Fibroblast of lung (primary cell): ENCODE measurements around the gene AKR1A1. TPM values are rescaled to one million over a fixed set of nuclear protein-coding genes. Genes with fewer than 3 reads are reported as not detected.
"Not testable (repeated sequence)": the region's sequence is repeated elsewhere in the genome, so short reads cannot be mapped to it uniquely, and the experiment has no call there.

Experiments
- DNase-seq, 2 donors: peaks; one replicate each; pipeline versions ENCODE4 v3.0.0 to v3.0.0-alpha.2; 2010; ENCODE audit warnings: low read depth in 2 of 2
- H2AFZ ChIP-seq: 2 replicates; pipeline ENCODE4 v1.5.1; 2012; ENCODE audit warnings: low read length, control low read depth, inconsistent platforms
- H3K27ac ChIP-seq: 2 replicates; pipeline ENCODE4 v1.5.1; 2011; ENCODE audit warnings: low read length, control low read depth; ENCODE audit not compliant: insufficient read depth
- H3K27me3 ChIP-seq: 2 replicates; pipeline ENCODE4 v1.5.1; 2011; ENCODE audit warnings: mild to moderate bottlenecking, low read length; ENCODE audit not compliant: control insufficient read depth, insufficient read depth
- H3K36me3 ChIP-seq: 2 replicates; pipeline ENCODE4 v1.5.1; 2011; ENCODE audit warnings: low read length; ENCODE audit not compliant: control insufficient read depth, insufficient read depth
- H3K4me1 ChIP-seq: 2 replicates; pipeline ENCODE4 v1.5.1; 2011; ENCODE audit warnings: low read length; ENCODE audit not compliant: control insufficient read depth, insufficient read depth; ENCODE audit errors: extremely low read depth
- H3K4me2 ChIP-seq: 2 replicates; pipeline ENCODE4 v1.5.1; 2011; ENCODE audit warnings: low read length, control low read depth; ENCODE audit not compliant: insufficient read depth; ENCODE audit errors: extremely low read depth
- H3K4me3 ChIP-seq, 4 experiments: fragments of 200-600 bp in 1 of 4; sonication (generic) in 1 of 4; replicated peaks in 1 of 4; 2 replicates each; pipeline ENCODE4 v1.5.1; 2011 to 2016; ENCODE audit warnings: low read length in 4 of 4, low read depth in 3 of 4, mild to moderate bottlenecking in 3 of 4, control low read depth in 2 of 4, inconsistent platforms in 1 of 4, mixed read lengths in 1 of 4; ENCODE audit not compliant: insufficient read depth in 1 of 4; ENCODE audit errors: control extremely low read depth in 1 of 4
- H3K79me2 ChIP-seq: 2 replicates; pipeline ENCODE4 v1.5.1; 2012; ENCODE audit warnings: mild to moderate bottlenecking, low read length, inconsistent platforms; ENCODE audit not compliant: control insufficient read depth, insufficient read depth
- H3K9ac ChIP-seq: 2 replicates; pipeline ENCODE4 v1.5.1; 2011; ENCODE audit warnings: mild to moderate bottlenecking, low read length, control low read depth; ENCODE audit not compliant: insufficient read depth
- H3K9me3 ChIP-seq: 2 replicates; pipeline ENCODE4 v1.5.1; 2012; ENCODE audit warnings: low read depth, low read length; ENCODE audit not compliant: control insufficient read depth, insufficient read depth
- H4K20me1 ChIP-seq: 2 replicates; pipeline ENCODE4 v1.5.1; 2011; ENCODE audit warnings: low read length; ENCODE audit not compliant: control insufficient read depth, insufficient read depth; ENCODE audit errors: extremely low read depth
- EZH2 ChIP-seq: IDR thresholded peaks from 2 replicates; pipeline ENCODE4 v1.5.1; 2012; ENCODE audit warnings: low read length, control low read depth, mild to moderate bottlenecking; ENCODE audit errors: missing control alignments
- polyA plus RNA-seq, 2 donors: library from polyadenylated mRNA; depleted of rRNA in 1 of 2; stranded (reverse) in 1 of 2; unstranded in 1 of 2; fragments of >200 nt; gene quantifications; 2 replicates each; pipeline ENCODE4 v1.2.1, GENCODE V29; 2011 to 2012; ENCODE audit warnings: missing spikeins in 1 of 2
- total RNA-seq: library from RNA; depleted of rRNA; stranded (reverse); fragments of >200 nt; gene quantifications from 2 replicates; pipeline ENCODE4 v1.2.1, GENCODE V29; 2014
- TF ChIP-seq, protein P1 (sequence below), 2 donors: IDR thresholded peaks in 1 of 2; conservative IDR thresholded peaks in 1 of 2; 1 replicate in 1 of 2; 2 replicates in 1 of 2; pipeline ENCODE4 v1.5.1; 2011 to 2012; ENCODE audit warnings: low read length in 2 of 2, control low read depth in 1 of 2, inconsistent platforms in 1 of 2, low read depth in 1 of 2, mild to moderate bottlenecking in 1 of 2

Gene AKR1A1
- total and polyA plus RNA-seq, 2 donors (not counting 1 experiment from before 2014, with no cell fraction given) = 110 TPM

DNA sequence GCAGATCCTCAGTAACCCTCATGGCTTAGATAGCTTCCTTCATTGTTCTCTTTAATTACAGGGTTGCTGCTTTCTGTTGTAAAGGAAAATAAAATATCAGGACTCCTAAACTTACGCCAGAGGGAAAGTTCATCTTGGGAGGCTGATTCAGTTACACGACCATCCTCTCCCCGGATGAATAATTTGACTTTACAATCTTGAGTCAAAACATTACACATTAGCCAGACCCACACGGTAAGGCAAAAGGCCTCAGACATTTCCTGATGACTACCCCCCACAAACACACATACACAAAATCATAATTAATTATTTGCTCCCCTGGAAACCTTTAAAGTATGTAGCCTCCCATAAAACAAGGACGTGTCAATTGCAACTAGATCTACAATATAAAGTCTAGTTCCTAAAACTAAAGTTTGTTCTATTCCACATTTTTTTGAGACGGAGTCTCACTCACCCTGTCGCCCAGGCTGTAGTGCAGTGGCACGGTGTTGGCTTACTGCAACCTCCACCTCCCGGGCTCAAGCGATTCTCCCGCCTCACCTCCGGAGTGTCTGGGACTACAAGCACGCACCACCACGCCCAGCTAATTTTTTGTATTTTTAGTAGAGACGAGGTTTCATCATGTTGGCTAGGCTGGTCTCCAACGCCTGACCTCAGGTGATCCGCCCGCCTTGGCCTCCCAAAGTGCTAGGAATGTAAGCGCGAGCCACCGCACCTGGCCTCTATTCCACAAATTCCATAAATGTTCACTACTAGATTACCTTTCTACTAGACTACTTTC lies 28.1 kb upstream of the AKR1A1 start:
- Histone ChIP-seq H3K79me2 (peaks cover 36% of the 10 kb centered on the region), H3K27ac (peak overlapping the region; percentile 96), H3K4me2 (peak overlapping the region; percentile 86), H2AFZ (peak overlapping the region; percentile 63), H3K9me3 (no peaks in the 10 kb centered on the region), H4K20me1 (peaks cover 2% of the 10 kb centered on the region), H3K27me3 (no peaks in the 10 kb centered on the region), H3K4me3 (peak overlapping the region; percentile 41 to 97 (median 76)), H3K9ac (peak overlapping the region; percentile 61), H3K4me1 (peaks cover 6% of the 10 kb centered on the region), H3K36me3 (no peaks in the 10 kb centered on the region)
- TF ChIP-seq, protein P1, sequence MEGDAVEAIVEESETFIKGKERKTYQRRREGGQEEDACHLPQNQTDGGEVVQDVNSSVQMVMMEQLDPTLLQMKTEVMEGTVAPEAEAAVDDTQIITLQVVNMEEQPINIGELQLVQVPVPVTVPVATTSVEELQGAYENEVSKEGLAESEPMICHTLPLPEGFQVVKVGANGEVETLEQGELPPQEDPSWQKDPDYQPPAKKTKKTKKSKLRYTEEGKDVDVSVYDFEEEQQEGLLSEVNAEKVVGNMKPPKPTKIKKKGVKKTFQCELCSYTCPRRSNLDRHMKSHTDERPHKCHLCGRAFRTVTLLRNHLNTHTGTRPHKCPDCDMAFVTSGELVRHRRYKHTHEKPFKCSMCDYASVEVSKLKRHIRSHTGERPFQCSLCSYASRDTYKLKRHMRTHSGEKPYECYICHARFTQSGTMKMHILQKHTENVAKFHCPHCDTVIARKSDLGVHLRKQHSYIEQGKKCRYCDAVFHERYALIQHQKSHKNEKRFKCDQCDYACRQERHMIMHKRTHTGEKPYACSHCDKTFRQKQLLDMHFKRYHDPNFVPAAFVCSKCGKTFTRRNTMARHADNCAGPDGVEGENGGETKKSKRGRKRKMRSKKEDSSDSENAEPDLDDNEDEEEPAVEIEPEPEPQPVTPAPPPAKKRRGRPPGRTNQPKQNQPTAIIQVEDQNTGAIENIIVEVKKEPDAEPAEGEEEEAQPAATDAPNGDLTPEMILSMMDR (conservative IDR thresholded peaks at IDR 0.05 in 1 of 2, IDR thresholded peaks at IDR 0.05 in 1 of 2; ENCODE audit: low read depth in 1 of 2, low read length in 2 of 2) = no peak
- no peak for TF ChIP-seq EZH2
- peak in 1 of 2 donors; percentile 73 for DNase-seq

DNA sequence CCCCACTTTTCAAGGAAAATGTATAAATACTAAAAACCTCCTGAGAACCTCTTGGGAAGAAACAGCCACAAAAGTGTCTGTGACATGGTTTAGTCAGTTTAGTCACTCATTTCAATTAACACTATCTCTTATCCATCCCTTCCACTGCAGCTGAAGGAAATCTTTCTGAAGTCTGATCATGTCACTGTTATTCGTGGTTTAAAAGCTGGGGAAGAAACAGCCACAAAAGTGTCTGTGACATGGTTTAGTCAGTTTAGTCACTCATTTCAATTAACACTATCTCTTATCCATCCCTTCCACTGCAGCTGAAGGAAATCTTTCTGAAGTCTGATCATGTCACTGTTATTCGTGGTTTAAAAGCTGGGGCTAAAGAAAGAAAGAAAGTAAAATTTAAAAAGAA lies 27.1 kb upstream of the AKR1A1 start:
- not testable (repeated sequence) for H3K36me3 ChIP-seq, H3K4me1 ChIP-seq, H2AFZ ChIP-seq, H3K27ac ChIP-seq, DNase-seq, H3K9me3 ChIP-seq, H3K4me2 ChIP-seq, H3K4me3 ChIP-seq, H3K9ac ChIP-seq, H4K20me1 ChIP-seq, H3K27me3 ChIP-seq
- H3K79me2 ChIP-seq = peaks cover 29% of the 10 kb centered on the region

DNA sequence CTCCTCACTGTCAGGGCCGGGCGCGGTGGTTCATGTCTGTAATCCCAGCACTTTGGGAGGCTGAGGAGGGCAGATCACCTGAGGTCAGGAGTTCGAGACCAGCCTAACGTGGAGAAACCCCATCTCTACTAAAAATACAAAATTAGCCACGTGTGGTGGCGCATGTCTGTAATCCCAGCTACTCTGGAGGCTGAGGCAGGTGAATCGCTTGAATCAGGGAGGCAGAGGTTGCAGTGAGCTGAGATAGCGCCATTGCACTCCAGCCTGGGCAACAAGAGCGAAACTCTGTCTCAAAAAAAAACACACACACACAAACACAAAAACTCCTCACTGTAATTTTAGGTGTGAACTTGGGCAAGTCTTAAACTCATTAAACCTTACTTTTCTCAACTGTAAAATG lies 26.7 kb upstream of the AKR1A1 start:
- not testable (repeated sequence) for H3K27me3 ChIP-seq, H3K36me3 ChIP-seq, H3K9ac ChIP-seq, H3K9me3 ChIP-seq, H4K20me1 ChIP-seq, H2AFZ ChIP-seq, H3K4me2 ChIP-seq, H3K4me3 ChIP-seq, H3K27ac ChIP-seq, H3K4me1 ChIP-seq, DNase-seq
- H3K79me2 ChIP-seq = peaks cover 25% of the 10 kb centered on the region

GRCh38 chr1:45526135-45526644 lies 24.4 kb upstream of the AKR1A1 start:
- Histone ChIP-seq H4K20me1 (no peaks in the 10 kb centered on the region), H3K36me3 (no peaks in the 10 kb centered on the region), H3K4me2 (no peak overlapping the region), H3K79me2 (peaks cover 5% of the 10 kb centered on the region), H3K27me3 (no peaks in the 10 kb centered on the region), H3K27ac (no peak overlapping the region), H2AFZ (no peak overlapping the region), H3K9me3 (no peaks in the 10 kb centered on the region), H3K4me3 (no peak overlapping the region), H3K9ac (no peak overlapping the region), H3K4me1 (no peaks in the 10 kb centered on the region)
- no peak for DNase-seq
- TF ChIP-seq, protein P1 (conservative IDR thresholded peaks at IDR 0.05 in 1 of 2, IDR thresholded peaks at IDR 0.05 in 1 of 2; ENCODE audit: low read depth in 1 of 2, low read length in 2 of 2) = no peak
- TF ChIP-seq EZH2 = no peak
